Stomach smooth muscle (tissue), 2 donors: ENCODE data around the gene HOXA13.

Experiments
- H3K27ac ChIP-seq: one replicate; pipeline ENCODE4 v1.7.0; 2013; ENCODE audit warnings: mild to moderate bottlenecking, low read length, inconsistent platforms
- H3K27me3 ChIP-seq, 2 donors: one replicate each; pipeline ENCODE4 v1.7.0; 2013; ENCODE audit warnings: low read length in 2 of 2; ENCODE audit not compliant: insufficient read depth in 2 of 2, control insufficient read depth in 1 of 2
- H3K36me3 ChIP-seq, 2 donors: one replicate each; pipeline ENCODE4 v1.7.0; 2013; ENCODE audit warnings: low read length in 2 of 2; ENCODE audit not compliant: control insufficient read depth in 2 of 2, insufficient read depth in 2 of 2
- H3K4me1 ChIP-seq: one replicate; pipeline ENCODE4 v1.7.0; 2013; ENCODE audit warnings: low read length; ENCODE audit not compliant: control insufficient read depth, insufficient read depth
- H3K4me3 ChIP-seq, 2 donors: one replicate each; pipeline ENCODE4 v1.7.0; 2013; ENCODE audit warnings: low read length in 2 of 2
- H3K9ac ChIP-seq, 2 donors: one replicate each; pipeline ENCODE4 v1.7.0; 2013; ENCODE audit warnings: low read length in 2 of 2, mild to moderate bottlenecking in 1 of 2
- H3K9me3 ChIP-seq, 2 donors: one replicate each; pipeline ENCODE4 v1.7.0; 2013; ENCODE audit warnings: low read length in 2 of 2; ENCODE audit not compliant: control insufficient read depth in 2 of 2
- donor health status: healthy.
- donor health status: Pancreatic carcinoma.

HOXA13 gene

GRCh38 chr7:27198138-27198841 lies 1.6 kb downstream of the HOXA13 start:
- H3K36me3 ChIP-seq: no peaks in the 10 kb centered on the region
- H3K9me3 ChIP-seq: peaks cover 0 to 3% of the 10 kb centered on the region in 2 donors
- no peak overlapping the region for H3K4me3 ChIP-seq
- H3K4me1 ChIP-seq: peaks cover 21% of the 10 kb centered on the region
- no peak overlapping the region for H3K9ac ChIP-seq
- peaks cover 78 to 87% of the 10 kb centered on the region in 2 donors for H3K27me3 ChIP-seq
- H3K27ac ChIP-seq: no peak overlapping the region

GRCh38 chr7:27197137-27198042 lies 2.5 kb downstream of the HOXA13 start:
- Histone ChIP-seq H3K9me3 (peaks cover 0 to 3% of the 10 kb centered on the region in 2 donors), H3K9ac (no peak overlapping the region), H3K36me3 (no peaks in the 10 kb centered on the region), H3K4me1 (peaks cover 26% of the 10 kb centered on the region), H3K27me3 (peaks cover 74 to 88% of the 10 kb centered on the region in 2 donors), H3K27ac (no peak overlapping the region), H3K4me3 (no peak overlapping the region)

GRCh38 chr7:27196287-27196767 lies 3.6 kb downstream of the HOXA13 start:
- H3K36me3 ChIP-seq: no peaks in the 10 kb centered on the region
- H3K4me1 ChIP-seq: peaks cover 28% of the 10 kb centered on the region
- H3K4me3 ChIP-seq: peak overlapping the region in 1 of 2 donors; percentile 17
- peaks cover 0 to 3% of the 10 kb centered on the region in 2 donors for H3K9me3 ChIP-seq
- H3K27ac ChIP-seq: no peak overlapping the region
- H3K27me3 ChIP-seq: peaks cover 74 to 88% of the 10 kb centered on the region in 2 donors
- no peak overlapping the region for H3K9ac ChIP-seq

- peaks cover 15% of the 10 kb centered on the region for H3K4me1 ChIP-seq
- H3K4me3 ChIP-seq: no peak overlapping the region
- no peak overlapping the region for H3K27ac ChIP-seq
- no peaks in the 10 kb centered on the region for H3K36me3 ChIP-seq
- H3K9me3 ChIP-seq: peaks cover 0 to 3% of the 10 kb centered on the region in 2 donors
- no peak overlapping the region for H3K9ac ChIP-seq
- H3K27me3 ChIP-seq: peaks cover 77 to 90% of the 10 kb centered on the region in 2 donors
These were observed 5.1 kb downstream of the HOXA13 start for GRCh38 chr7:27194686-27195379.

- no peak overlapping the region for H3K27ac ChIP-seq
- H3K9ac ChIP-seq: no peak overlapping the region
- peaks cover 13% of the 10 kb centered on the region for H3K4me1 ChIP-seq
- H3K4me3 ChIP-seq: no peak overlapping the region
- peaks cover 83 to 95% of the 10 kb centered on the region in 2 donors for H3K27me3 ChIP-seq
- peaks cover 0 to 3% of the 10 kb centered on the region in 2 donors for H3K9me3 ChIP-seq
- H3K36me3 ChIP-seq: no peaks in the 10 kb centered on the region
These were observed 5.9 kb downstream of the HOXA13 start for GRCh38 chr7:27194002-27194352.

GRCh38 chr7:27193335-27194001 lies 6.4 kb downstream of the HOXA13 start:
- Histone ChIP-seq H3K27ac (no peak overlapping the region), H3K27me3 (peaks cover 83 to 95% of the 10 kb centered on the region in 2 donors), H3K4me3 (peak overlapping the region in 1 of 2 donors; percentile 54), H3K36me3 (no peaks in the 10 kb centered on the region), H3K4me1 (peaks cover 17% of the 10 kb centered on the region), H3K9ac (no peak overlapping the region), H3K9me3 (peaks cover 0 to 3% of the 10 kb centered on the region in 2 donors)

GRCh38 chr7:27192546-27193334 lies 7.2 kb downstream of the HOXA13 start:
- peaks cover 23% of the 10 kb centered on the region for H3K4me1 ChIP-seq
- H3K4me3 ChIP-seq: peak overlapping the region; percentile 17 to 54
- peaks cover 0 to 1% of the 10 kb centered on the region in 2 donors for H3K9me3 ChIP-seq
- H3K27me3 ChIP-seq: peaks cover 83 to 95% of the 10 kb centered on the region in 2 donors
- H3K27ac ChIP-seq: no peak overlapping the region
- H3K9ac ChIP-seq: no peak overlapping the region
- H3K36me3 ChIP-seq: no peaks in the 10 kb centered on the region

- Histone ChIP-seq H3K27me3 (peaks cover 85 to 95% of the 10 kb centered on the region in 2 donors), H3K4me3 (peak overlapping the region in 1 of 2 donors; percentile 54), H3K4me1 (peaks cover 25% of the 10 kb centered on the region)
These were observed 7.9 kb downstream of the HOXA13 start for GRCh38 chr7:27191833-27192545.

GRCh38 chr7:27191161-27191731 lies 8.6 kb downstream of the HOXA13 start:
- H3K36me3 ChIP-seq: no peaks in the 10 kb centered on the region
- no peak overlapping the region for H3K4me3 ChIP-seq
- no peaks in the 10 kb centered on the region for H3K9me3 ChIP-seq
- no peak overlapping the region for H3K27ac ChIP-seq
- no peak overlapping the region for H3K9ac ChIP-seq
- H3K4me1 ChIP-seq: peaks cover 25% of the 10 kb centered on the region
- peaks cover 87 to 94% of the 10 kb centered on the region in 2 donors for H3K27me3 ChIP-seq

More at GRCh38 chr7:27191833-27192545, 7.9 kb downstream of the HOXA13 start:
- Histone ChIP-seq H3K9me3 (no peaks in the 10 kb centered on the region), H3K9ac (no peak overlapping the region), H3K27ac (no peak overlapping the region), H3K36me3 (no peaks in the 10 kb centered on the region)
